ENCODE measurements around the gene RSPO3.
"Not testable (repeated sequence)": the region's sequence is repeated elsewhere in the genome, so short reads cannot be mapped to it uniquely, and the experiment has no call there.

Gene RSPO3

GRCh38 chr6:127207591-127208120 lies 89.2 kb downstream of the RSPO3 start:
- DNase-seq = no peak

GRCh38 chr6:127210725-127211124 lies 92.3 kb downstream of the RSPO3 start:
- no peak for DNase-seq

- DNase-seq = no peak
These were observed 93.9 kb downstream of the RSPO3 start for GRCh38 chr6:127212376-127212775.

- DNase-seq = not testable (repeated sequence)
These were observed 95.6 kb downstream of the RSPO3 start for GRCh38 chr6:127214032-127214431.

- DNase-seq = not testable (repeated sequence)
These were observed 96.1 kb downstream of the RSPO3 start for GRCh38 chr6:127214531-127214930.

- no peak for DNase-seq
These were observed 97.5 kb downstream of the RSPO3 start for GRCh38 chr6:127215931-127216330.

- no peak for DNase-seq
These were observed 98.6 kb downstream of the RSPO3 start for GRCh38 chr6:127216810-127217789.

GRCh38 chr6:127219869-127220268 lies 101.4 kb downstream of the RSPO3 start:
- DNase-seq = no peak

- no peak for DNase-seq
These were observed 102.7 kb downstream of the RSPO3 start for GRCh38 chr6:127221201-127221600.

- DNase-seq = no peak
These were observed 103.9 kb downstream of the RSPO3 start for GRCh38 chr6:127222418-127222817.

GRCh38 chr6:127225497-127225896 lies 107.0 kb downstream of the RSPO3 start:
- DNase-seq = no peak

GRCh38 chr6:127233819-127234218 lies 115.3 kb downstream of the RSPO3 start:
- not testable (repeated sequence) for DNase-seq

- no peak for DNase-seq
These were observed 125.0 kb downstream of the RSPO3 start for GRCh38 chr6:127243501-127243900.
